ENCODE data around the gene SURF2. TPM values are rescaled to one million over a fixed set of nuclear protein-coding genes. Genes with fewer than 3 reads are reported as not detected.

Gene SURF2
- total RNA-seq, 6 donors from 2014 or later, result 18.1 to 31.5 (median 21.7) TPM

GRCh38 chr9:133367221-133367620 lies 10.9 kb downstream of the SURF2 start:
- H3K36me3 ChIP-seq, result peaks cover 33 to 84% (median 49%) of the 10 kb centered on the region in 4 donors
- no peak overlapping the region for H3K4me3 ChIP-seq
- peaks cover 41 to 48% (median 46%) of the 10 kb centered on the region in 4 donors for H3K4me1 ChIP-seq
- 94% methylated on average over 15 to 18 of the region's 22 CpGs for WGBS, 2 donors
- no peak for DNase-seq
- no peaks in the 10 kb centered on the region for H3K27me3 ChIP-seq
- H3K27ac ChIP-seq, result no peak overlapping the region
- TF ChIP-seq POLR2A (IDR thresholded peaks at IDR 0.05), result no peak
- no peak for TF ChIP-seq CTCF (IDR thresholded peaks at IDR 0.05)
- TF ChIP-seq POLR2AphosphoS5 (IDR thresholded peaks at IDR 0.05), result no peak
- no peak for TF ChIP-seq EP300 (IDR thresholded peaks at IDR 0.05)
- no peak for ATAC-seq (ENCODE audit: low FRiP score in 2 of 2)
- H3K9me3 ChIP-seq, result no peaks in the 10 kb centered on the region

GRCh38 chr9:133367778-133368177 lies 11.4 kb downstream of the SURF2 start:
- H3K27ac ChIP-seq, result no peak overlapping the region
- no peak overlapping the region for H3K4me3 ChIP-seq
- H3K27me3 ChIP-seq, result no peaks in the 10 kb centered on the region
- H3K9me3 ChIP-seq, result no peaks in the 10 kb centered on the region
- ATAC-seq (ENCODE audit: low FRiP score in 2 of 2) (no peak), DNase-seq (no peak)
- TF ChIP-seq CTCF (IDR thresholded peaks at IDR 0.05), result no peak
- TF ChIP-seq EP300 (IDR thresholded peaks at IDR 0.05), result no peak
- TF ChIP-seq POLR2A (IDR thresholded peaks at IDR 0.05), result no peak
- TF ChIP-seq POLR2AphosphoS5 (IDR thresholded peaks at IDR 0.05), result no peak
- WGBS, 2 donors, result 92% methylated on average over 10 of the region's 10 CpGs; no CpG with 5 or more reads in 1 of the 2 donors
- H3K4me1 ChIP-seq, result peaks cover 47 to 54% (median 51%) of the 10 kb centered on the region in 4 donors
- H3K36me3 ChIP-seq, result peaks cover 33 to 79% (median 47%) of the 10 kb centered on the region in 4 donors

- DNase-seq, result no peak
- Histone ChIP-seq H3K4me1 (peaks cover 53 to 60% (median 57%) of the 10 kb centered on the region in 4 donors), H3K27me3 (no peaks in the 10 kb centered on the region), H3K9me3 (no peaks in the 10 kb centered on the region), H3K36me3 (peaks cover 33 to 79% (median 45%) of the 10 kb centered on the region in 4 donors), H3K4me3 (no peak overlapping the region), H3K27ac (no peak overlapping the region)
- 80% methylated on average over 18 of the region's 18 CpGs for WGBS, 2 donors
- no peak for ATAC-seq (ENCODE audit: low FRiP score in 2 of 2)
- TF ChIP-seq POLR2A (IDR thresholded peaks at IDR 0.05) (no peak), EP300 (IDR thresholded peaks at IDR 0.05) (no peak), CTCF (IDR thresholded peaks at IDR 0.05) (no peak), POLR2AphosphoS5 (IDR thresholded peaks at IDR 0.05) (no peak)
Observed at GRCh38 chr9:133368249-133368881, 12.0 kb downstream of the SURF2 start.

GRCh38 chr9:133369422-133369821 lies 13.1 kb downstream of the SURF2 start:
- no peak for TF ChIP-seq CTCF (IDR thresholded peaks at IDR 0.05)
- no peak for TF ChIP-seq EP300 (IDR thresholded peaks at IDR 0.05)
- TF ChIP-seq POLR2AphosphoS5 (IDR thresholded peaks at IDR 0.05), result no peak
- TF ChIP-seq POLR2A (IDR thresholded peaks at IDR 0.05), result no peak
- DNase-seq (no peak), ATAC-seq (ENCODE audit: low FRiP score in 2 of 2) (no peak)
- Histone ChIP-seq H3K27ac (peak overlapping the region in 2 of 4 donors; percentile 10 to 49), H3K4me1 (peaks cover 61 to 68% (median 65%) of the 10 kb centered on the region in 4 donors), H3K36me3 (peaks cover 23 to 68% (median 34%) of the 10 kb centered on the region in 4 donors), H3K9me3 (no peaks in the 10 kb centered on the region), H3K4me3 (no peak overlapping the region), H3K27me3 (no peaks in the 10 kb centered on the region)
- WGBS, 2 donors, result 54 to 76% methylated on average over 4 to 6 of the region's 6 CpGs

- 48 to 61% methylated on average over 5 to 7 of the region's 7 CpGs for WGBS, 2 donors
- Histone ChIP-seq H3K27ac (peak overlapping the region; percentile 10 to 63 (median 36)), H3K36me3 (peaks cover 19 to 63% (median 31%) of the 10 kb centered on the region in 4 donors)
Observed at GRCh38 chr9:133369933-133370332, 13.6 kb downstream of the SURF2 start.

More at GRCh38 chr9:133369933-133370332, 13.6 kb downstream of the SURF2 start:
- H3K4me3 ChIP-seq, result no peak overlapping the region
- peak in 1 of 2 donors; percentile 46 for ATAC-seq (ENCODE audit: low FRiP score in 2 of 2)
- no peaks in the 10 kb centered on the region for H3K27me3 ChIP-seq
- no peak for TF ChIP-seq CTCF (IDR thresholded peaks at IDR 0.05)
- no peak for TF ChIP-seq EP300 (IDR thresholded peaks at IDR 0.05)
- TF ChIP-seq POLR2AphosphoS5 (IDR thresholded peaks at IDR 0.05), result no peak
- TF ChIP-seq POLR2A (IDR thresholded peaks at IDR 0.05), result no peak
- peaks cover 62 to 74% (median 68%) of the 10 kb centered on the region in 4 donors for H3K4me1 ChIP-seq
- no peaks in the 10 kb centered on the region for H3K9me3 ChIP-seq
- no peak for DNase-seq

Data from upper lobe of left lung (tissue), 6 donors.